ENCODE results near the gene KRTAP5-6. TPM values are rescaled to one million over a fixed set of nuclear protein-coding genes. Genes with fewer than 3 reads are reported as not detected.

Gene KRTAP5-6, protein sequence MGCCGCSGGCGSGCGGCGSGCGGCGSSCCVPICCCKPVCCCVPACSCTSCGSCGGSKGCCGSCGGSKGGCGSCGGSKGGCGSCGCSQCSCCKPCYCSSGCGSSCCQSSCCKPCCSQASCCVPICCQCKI
- not detected for total RNA-seq

- ATAC-seq (ENCODE audit: low FRiP score) (no peak), DNase-seq (ENCODE audit: low spot score) (no peak)
- no peak for TF ChIP-seq CTCF (IDR thresholded peaks at IDR 0.05)
Observed at GRCh38 chr11:1696608-1697570, at the start of gene KRTAP5-6. KRTAP5-6 (plus strand) TSS chr11:1697195; CDS start chr11:1697246, 51 bp downstream.

GRCh38 chr11:1647901-1648652 lies 48.9 kb upstream of the KRTAP5-6 start:
- DNase-seq (ENCODE audit: low spot score) (no peak), ATAC-seq (ENCODE audit: low FRiP score) (no peak)
- no peak for TF ChIP-seq CTCF (IDR thresholded peaks at IDR 0.05)

- DNase-seq (ENCODE audit: low spot score) = peak; percentile 4
- no peak for ATAC-seq (ENCODE audit: low FRiP score)
- TF ChIP-seq CTCF (IDR thresholded peaks at IDR 0.05) = no peak
Observed at GRCh38 chr11:1648653-1649420, 48.2 kb upstream of the KRTAP5-6 start.

GRCh38 chr11:1650034-1650917 lies 46.7 kb upstream of the KRTAP5-6 start:
- no peak for ATAC-seq (ENCODE audit: low FRiP score)
- no peak for TF ChIP-seq CTCF (IDR thresholded peaks at IDR 0.05)
- peak; percentile 9 for DNase-seq (ENCODE audit: low spot score)

- no peak for DNase-seq (ENCODE audit: low spot score)
Observed at GRCh38 chr11:1650918-1651262, 46.1 kb upstream of the KRTAP5-6 start.

More at GRCh38 chr11:1650918-1651262, 46.1 kb upstream of the KRTAP5-6 start:
- TF ChIP-seq CTCF (IDR thresholded peaks at IDR 0.05) = no peak
- ATAC-seq (ENCODE audit: low FRiP score) = no peak

Data from omental fat pad (tissue), 4 donors.